Vagina (tissue), 2 donors: Measurements from ENCODE around the gene RERGL. TPM values are rescaled to one million over a fixed set of nuclear protein-coding genes. Genes with fewer than 3 reads are reported as not detected.

Experiments used
- DNase-seq, 2 donors: peaks; one replicate each; pipeline ENCODE4 v3.0.0-alpha.2; 2017; ENCODE audit errors: extremely low spot score in 2 of 2
- H3K27ac ChIP-seq: fragments of 200-600 bp; sonication (generic); one replicate; pipeline ENCODE4 v1.5.1; 2019
- H3K27me3 ChIP-seq: fragments of 200-600 bp; sonication (generic); one replicate; pipeline ENCODE4 v1.5.1; 2019
- H3K36me3 ChIP-seq, 2 donors: fragments of 200-600 bp; sonication (generic); one replicate each; pipeline ENCODE4 v1.5.1; 2017 to 2019
- H3K4me1 ChIP-seq: fragments of 200-600 bp; sonication (generic); one replicate; pipeline ENCODE4 v1.5.1; 2019
- H3K4me3 ChIP-seq, 2 donors: fragments of 200-600 bp; sonication (generic); 1 replicate in 1 of 2; 2 replicates in 1 of 2; pipeline ENCODE4 v1.5.1; 2016 to 2019
- H3K9me3 ChIP-seq: fragments of 200-600 bp; sonication (generic); one replicate; pipeline ENCODE4 v1.5.1; 2019
- POLR2A ChIP-seq, 2 donors: fragments of 450-650 bp; IDR thresholded peaks; one replicate each; pipeline ENCODE4 v1.6.1; 2017; ENCODE audit warnings: antibody characterized with exemption in 2 of 2, mild to moderate bottlenecking in 2 of 2, moderate library complexity in 2 of 2
- POLR2AphosphoS5 ChIP-seq, 2 donors: sonication (generic); formaldehyde crosslinking; IDR thresholded peaks; one replicate each; pipeline ENCODE4 v1.9.0; 2017; ENCODE audit warnings: antibody characterized with exemption in 2 of 2, mild to moderate bottlenecking in 2 of 2, low read depth in 1 of 2; ENCODE audit not compliant: insufficient read depth in 1 of 2
- intact Hi-C: fragments of 100-400 bp; cut with DNase I; formaldehyde crosslinking; loops from one replicate; pipeline ENCODE4 v1.15.1; 2023
- total RNA-seq: library from RNA; depleted of rRNA; stranded (reverse); fragments of >200 nt; gene quantifications from one replicate; pipeline ENCODE4 v1.2.3, GENCODE V29; 2016
- TF ChIP-seq, protein P1 (sequence below), 3 experiments: fragments of 450-650 bp in 2 of 3; fragments of 200-600 bp in 1 of 3; sonication (generic) in 1 of 3; IDR thresholded peaks; one replicate each; pipeline ENCODE4 v1.5.1; 2017 to 2019; ENCODE audit warnings: antibody characterized with exemption in 3 of 3, mild to moderate bottlenecking in 2 of 3, moderate library complexity in 2 of 3

RERGL gene
- total RNA-seq, 1 donor from 2014 or later, result 1.2 TPM

DNA sequence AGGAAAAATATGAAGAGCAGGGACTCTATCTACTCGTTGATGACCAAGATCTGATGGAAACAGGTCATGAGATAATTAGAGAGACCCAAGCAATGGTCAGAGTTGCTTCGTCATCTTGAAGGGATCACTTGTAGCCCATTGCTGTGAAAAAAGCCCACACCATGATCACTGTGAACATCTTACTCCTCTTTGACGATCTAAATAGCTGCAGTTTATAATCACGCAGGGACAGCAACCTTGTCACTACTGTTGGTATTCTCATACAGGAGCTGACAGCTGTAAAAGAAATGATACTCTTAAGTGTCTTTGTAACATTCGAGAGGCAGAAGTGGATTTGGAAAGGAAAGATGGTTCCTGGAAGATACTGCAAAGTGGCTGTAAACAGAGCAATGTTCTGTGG is 33.7 kb upstream of the RERGL start:
- Histone ChIP-seq H3K4me3 (no peak overlapping the region), H3K4me1 (no peaks in the 10 kb centered on the region), H3K9me3 (no peaks in the 10 kb centered on the region), H3K27ac (no peak overlapping the region), H3K36me3 (no peaks in the 10 kb centered on the region), H3K27me3 (no peaks in the 10 kb centered on the region)
- TF ChIP-seq, protein P1, sequence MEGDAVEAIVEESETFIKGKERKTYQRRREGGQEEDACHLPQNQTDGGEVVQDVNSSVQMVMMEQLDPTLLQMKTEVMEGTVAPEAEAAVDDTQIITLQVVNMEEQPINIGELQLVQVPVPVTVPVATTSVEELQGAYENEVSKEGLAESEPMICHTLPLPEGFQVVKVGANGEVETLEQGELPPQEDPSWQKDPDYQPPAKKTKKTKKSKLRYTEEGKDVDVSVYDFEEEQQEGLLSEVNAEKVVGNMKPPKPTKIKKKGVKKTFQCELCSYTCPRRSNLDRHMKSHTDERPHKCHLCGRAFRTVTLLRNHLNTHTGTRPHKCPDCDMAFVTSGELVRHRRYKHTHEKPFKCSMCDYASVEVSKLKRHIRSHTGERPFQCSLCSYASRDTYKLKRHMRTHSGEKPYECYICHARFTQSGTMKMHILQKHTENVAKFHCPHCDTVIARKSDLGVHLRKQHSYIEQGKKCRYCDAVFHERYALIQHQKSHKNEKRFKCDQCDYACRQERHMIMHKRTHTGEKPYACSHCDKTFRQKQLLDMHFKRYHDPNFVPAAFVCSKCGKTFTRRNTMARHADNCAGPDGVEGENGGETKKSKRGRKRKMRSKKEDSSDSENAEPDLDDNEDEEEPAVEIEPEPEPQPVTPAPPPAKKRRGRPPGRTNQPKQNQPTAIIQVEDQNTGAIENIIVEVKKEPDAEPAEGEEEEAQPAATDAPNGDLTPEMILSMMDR (IDR thresholded peaks at IDR 0.05), result no peak
- TF ChIP-seq POLR2A (IDR thresholded peaks at IDR 0.05) (no peak), POLR2AphosphoS5 (IDR thresholded peaks at IDR 0.05; ENCODE audit: insufficient read depth in 1 of 2, low read depth in 1 of 2) (no peak)
- intact Hi-C loops, result no loop called here
- no peak for DNase-seq

DNA sequence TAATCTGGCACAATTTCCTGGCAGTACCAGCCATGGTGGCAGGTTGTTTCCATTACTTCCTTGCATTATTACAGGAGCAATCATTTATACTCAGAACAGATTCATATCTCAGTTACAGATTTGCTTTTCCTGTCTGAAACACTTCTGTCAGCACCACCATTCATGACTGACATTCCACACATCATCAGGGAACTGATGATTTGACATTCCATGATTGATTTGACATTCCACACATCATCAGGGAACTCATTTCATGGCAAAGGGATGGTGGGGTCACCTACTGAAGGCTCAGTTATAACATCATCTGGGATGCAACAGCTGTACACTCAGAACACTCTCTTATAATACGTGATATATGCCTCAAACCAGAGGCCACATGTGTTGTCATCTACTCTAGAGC is 30.9 kb upstream of the RERGL start:
- Histone ChIP-seq H3K27ac (no peak overlapping the region), H3K27me3 (no peaks in the 10 kb centered on the region), H3K4me1 (no peaks in the 10 kb centered on the region), H3K4me3 (no peak overlapping the region), H3K36me3 (no peaks in the 10 kb centered on the region), H3K9me3 (no peaks in the 10 kb centered on the region)
- intact Hi-C loops, result no loop called here
- TF ChIP-seq POLR2AphosphoS5 (IDR thresholded peaks at IDR 0.05; ENCODE audit: insufficient read depth in 1 of 2, low read depth in 1 of 2) (no peak), POLR2A (IDR thresholded peaks at IDR 0.05) (no peak)
- TF ChIP-seq, protein P1 (IDR thresholded peaks at IDR 0.05), result no peak
- DNase-seq, result no peak

DNA sequence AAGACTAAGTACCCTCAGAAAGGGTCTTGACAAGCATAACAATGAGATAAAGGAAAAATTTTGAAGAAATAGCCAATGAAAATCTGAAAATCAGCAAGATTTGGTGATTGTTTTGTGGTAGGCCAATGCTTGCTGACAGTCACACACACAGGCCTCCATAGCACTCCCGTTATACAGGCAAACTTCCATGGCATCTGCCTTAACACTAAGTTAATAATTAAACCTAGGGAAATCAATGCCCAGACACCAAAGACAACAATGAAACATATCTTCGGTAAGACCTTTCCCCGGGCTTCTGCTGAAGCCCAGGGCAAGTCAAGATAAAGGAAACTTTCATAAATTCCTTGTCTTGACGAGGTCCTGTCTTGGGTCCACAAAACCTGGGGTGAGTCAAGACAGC is 18.6 kb upstream of the RERGL start:
- TF ChIP-seq, protein P1 (IDR thresholded peaks at IDR 0.05), result no peak
- TF ChIP-seq POLR2A (IDR thresholded peaks at IDR 0.05), result no peak
- TF ChIP-seq POLR2AphosphoS5 (IDR thresholded peaks at IDR 0.05; ENCODE audit: insufficient read depth in 1 of 2, low read depth in 1 of 2), result no peak
- Histone ChIP-seq H3K4me1 (no peaks in the 10 kb centered on the region), H3K36me3 (no peaks in the 10 kb centered on the region), H3K27ac (no peak overlapping the region), H3K4me3 (no peak overlapping the region), H3K9me3 (no peaks in the 10 kb centered on the region), H3K27me3 (no peaks in the 10 kb centered on the region)
- intact Hi-C loops, result no loop called here
- DNase-seq, result no peak

DNA sequence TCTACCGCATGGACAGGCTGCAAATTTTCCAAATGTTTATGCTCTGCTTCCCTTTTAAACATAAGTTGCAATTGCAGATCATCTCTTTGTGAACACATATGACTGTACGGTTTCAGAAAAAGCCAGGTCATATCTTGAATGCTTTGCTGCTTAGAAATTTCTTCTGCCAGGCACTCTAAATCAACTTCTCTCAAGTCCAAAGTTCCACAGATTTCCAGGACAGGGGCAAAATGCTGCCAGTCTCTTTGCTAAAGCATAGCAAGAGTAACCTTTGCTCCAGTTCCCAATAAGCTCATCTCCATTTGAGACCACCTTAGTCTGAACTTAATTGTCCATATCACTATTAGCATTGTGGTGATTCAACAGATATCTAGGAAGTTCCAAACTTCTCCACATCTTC is 13.6 kb upstream of the RERGL start:
- TF ChIP-seq POLR2AphosphoS5 (IDR thresholded peaks at IDR 0.05; ENCODE audit: insufficient read depth in 1 of 2, low read depth in 1 of 2) (no peak), POLR2A (IDR thresholded peaks at IDR 0.05) (no peak)
- TF ChIP-seq, protein P1 (IDR thresholded peaks at IDR 0.05), result no peak
- Histone ChIP-seq H3K27me3 (no peaks in the 10 kb centered on the region), H3K36me3 (no peaks in the 10 kb centered on the region), H3K4me1 (no peaks in the 10 kb centered on the region), H3K27ac (no peak overlapping the region), H3K4me3 (no peak overlapping the region), H3K9me3 (no peaks in the 10 kb centered on the region)
- DNase-seq, result no peak
- intact Hi-C loops, result no loop called here

DNA sequence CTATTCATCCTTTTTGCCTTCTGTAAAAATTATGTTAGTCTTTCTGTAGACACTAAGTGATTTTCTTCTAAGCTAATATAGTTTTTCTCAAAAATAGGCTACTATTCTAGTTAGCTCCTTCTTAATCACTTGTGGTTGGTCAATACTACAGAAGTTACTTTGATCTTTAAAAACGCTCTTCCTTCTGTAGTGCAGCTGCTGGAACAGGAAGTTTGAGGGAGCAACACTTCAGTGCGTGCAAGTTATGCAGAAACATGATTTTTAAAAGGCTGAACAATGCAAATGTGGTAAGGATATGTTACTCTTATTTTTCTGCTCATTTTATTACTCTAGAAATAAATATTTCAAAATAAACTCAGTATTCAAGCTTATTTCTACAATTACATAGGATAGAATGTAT is 11.1 kb upstream of the RERGL start:
- TF ChIP-seq POLR2AphosphoS5 (IDR thresholded peaks at IDR 0.05; ENCODE audit: insufficient read depth in 1 of 2, low read depth in 1 of 2), result no peak
- no peak for TF ChIP-seq POLR2A (IDR thresholded peaks at IDR 0.05)
- TF ChIP-seq, protein P1 (IDR thresholded peaks at IDR 0.05), result no peak
- intact Hi-C loops, result no loop called here
- Histone ChIP-seq H3K4me3 (no peak overlapping the region), H3K27ac (no peak overlapping the region), H3K36me3 (no peaks in the 10 kb centered on the region), H3K4me1 (no peaks in the 10 kb centered on the region), H3K27me3 (no peaks in the 10 kb centered on the region), H3K9me3 (no peaks in the 10 kb centered on the region)
- DNase-seq, result no peak
